Uterus (tissue), 2 donors: ENCODE results near the gene GRHL3.

Experiments
- POLR2A ChIP-seq, 2 donors: fragments of 450-650 bp; IDR thresholded peaks; one replicate each; pipeline ENCODE4 v1.6.1; 2016; ENCODE audit warnings: antibody characterized with exemption in 2 of 2, mild to moderate bottlenecking in 1 of 2, moderate library complexity in 1 of 2
- TF ChIP-seq, protein P1 (sequence below), 4 experiments: fragments of 200-600 bp in 2 of 4; fragments of 450-650 bp in 2 of 4; sonication (generic) in 2 of 4; IDR thresholded peaks; one replicate each; pipeline ENCODE4 v1.5.1; 2016 to 2019; ENCODE audit warnings: antibody characterized with exemption in 4 of 4, mild to moderate bottlenecking in 2 of 4, moderate library complexity in 1 of 4

DNA sequence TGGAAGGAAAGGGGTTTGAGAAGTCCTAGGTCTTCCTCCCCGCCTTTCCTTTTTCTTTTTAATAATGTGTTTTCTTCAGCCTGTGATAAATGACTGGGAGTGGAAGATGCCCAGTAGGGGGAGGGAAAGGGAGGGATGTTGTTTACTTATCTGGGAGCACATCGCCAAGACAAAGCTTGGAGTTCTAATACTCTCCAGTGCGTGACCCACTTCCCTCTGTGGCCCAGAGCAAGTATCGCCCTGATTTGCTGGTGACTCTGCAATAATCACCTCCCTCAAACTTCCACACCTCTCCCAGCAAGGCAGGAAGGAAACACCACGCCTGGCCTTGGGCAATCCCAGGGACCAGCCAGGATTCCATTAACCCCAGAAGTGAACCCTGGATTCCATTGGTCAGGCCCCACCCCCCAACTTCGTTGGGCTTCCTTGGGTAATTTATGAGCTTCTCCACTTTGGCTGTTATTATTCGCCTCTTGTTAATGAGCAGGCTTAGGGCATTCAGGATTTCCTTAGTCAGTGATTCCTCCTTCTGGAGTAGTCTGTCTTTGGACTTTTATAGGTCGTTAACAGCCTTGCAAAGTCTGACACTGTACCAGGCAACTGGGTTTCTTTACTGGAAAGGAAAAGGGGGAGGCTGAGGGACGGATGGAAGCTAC is 24.3 kb upstream of the GRHL3 start:
- TF ChIP-seq, protein P1, sequence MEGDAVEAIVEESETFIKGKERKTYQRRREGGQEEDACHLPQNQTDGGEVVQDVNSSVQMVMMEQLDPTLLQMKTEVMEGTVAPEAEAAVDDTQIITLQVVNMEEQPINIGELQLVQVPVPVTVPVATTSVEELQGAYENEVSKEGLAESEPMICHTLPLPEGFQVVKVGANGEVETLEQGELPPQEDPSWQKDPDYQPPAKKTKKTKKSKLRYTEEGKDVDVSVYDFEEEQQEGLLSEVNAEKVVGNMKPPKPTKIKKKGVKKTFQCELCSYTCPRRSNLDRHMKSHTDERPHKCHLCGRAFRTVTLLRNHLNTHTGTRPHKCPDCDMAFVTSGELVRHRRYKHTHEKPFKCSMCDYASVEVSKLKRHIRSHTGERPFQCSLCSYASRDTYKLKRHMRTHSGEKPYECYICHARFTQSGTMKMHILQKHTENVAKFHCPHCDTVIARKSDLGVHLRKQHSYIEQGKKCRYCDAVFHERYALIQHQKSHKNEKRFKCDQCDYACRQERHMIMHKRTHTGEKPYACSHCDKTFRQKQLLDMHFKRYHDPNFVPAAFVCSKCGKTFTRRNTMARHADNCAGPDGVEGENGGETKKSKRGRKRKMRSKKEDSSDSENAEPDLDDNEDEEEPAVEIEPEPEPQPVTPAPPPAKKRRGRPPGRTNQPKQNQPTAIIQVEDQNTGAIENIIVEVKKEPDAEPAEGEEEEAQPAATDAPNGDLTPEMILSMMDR (IDR thresholded peaks at IDR 0.05): peak in 1 of 4 experiments; percentile 28
- TF ChIP-seq POLR2A (IDR thresholded peaks at IDR 0.05): no peak
